Peyer's patch (tissue), 4 donors: ENCODE measurements around the gene HLX. TPM values are rescaled to one million over a fixed set of nuclear protein-coding genes. Genes with fewer than 3 reads are reported as not detected.
A peak's percentile ranks its signal among the peaks of the same experiment; 100 is the strongest.

Source experiments
- DNase-seq, 3 donors: peaks; one replicate each; pipeline ENCODE4 v3.0.0-alpha.2; 2017 to 2019
- H3K27ac ChIP-seq, 4 donors: fragments of 200-600 bp; sonication (generic); one replicate each; pipeline ENCODE4 v1.5.1; 2016 to 2019
- H3K27me3 ChIP-seq, 2 donors: fragments of 200-600 bp; sonication (generic); one replicate each; pipeline ENCODE4 v1.5.1; 2019
- H3K36me3 ChIP-seq, 3 donors: fragments of 200-600 bp; sonication (generic); one replicate each; pipeline ENCODE4 v1.5.1; 2016 to 2019
- H3K4me1 ChIP-seq, 4 donors: fragments of 200-600 bp; sonication (generic); one replicate each; pipeline ENCODE4 v1.5.1; 2016 to 2019
- H3K4me3 ChIP-seq, 4 donors: fragments of 200-600 bp; sonication (generic); 1 replicate in 3 of 4; 2 replicates in 1 of 4; pipeline ENCODE4 v1.5.1; 2016 to 2019; ENCODE audit warnings: mild to moderate bottlenecking in 1 of 4
- H3K9me3 ChIP-seq, 4 donors: fragments of 200-600 bp; sonication (generic); one replicate each; pipeline ENCODE4 v1.5.1; 2016 to 2019; ENCODE audit warnings: mild to moderate bottlenecking in 1 of 4
- CTCF ChIP-seq, 6 experiments: fragments of 450-650 bp in 4 of 6; fragments of 200-600 bp in 2 of 6; sonication (generic) in 1 of 6; IDR thresholded peaks; one replicate each; pipeline ENCODE4 v1.5.1; 2017 to 2019; ENCODE audit warnings: antibody characterized with exemption in 6 of 6, mild to moderate bottlenecking in 3 of 6, moderate library complexity in 1 of 6
- POLR2A ChIP-seq, 2 donors: fragments of 450-650 bp; IDR thresholded peaks; one replicate each; pipeline ENCODE4 v1.5.1; 2017; ENCODE audit warnings: antibody characterized with exemption in 2 of 2, mild to moderate bottlenecking in 2 of 2, moderate library complexity in 2 of 2
- total RNA-seq, 4 donors: library from RNA; depleted of rRNA; stranded (reverse); fragments of >200 nt; gene quantifications; one replicate each; pipeline ENCODE4 v1.1.0, GENCODE V29; 2016

Gene HLX, protein sequence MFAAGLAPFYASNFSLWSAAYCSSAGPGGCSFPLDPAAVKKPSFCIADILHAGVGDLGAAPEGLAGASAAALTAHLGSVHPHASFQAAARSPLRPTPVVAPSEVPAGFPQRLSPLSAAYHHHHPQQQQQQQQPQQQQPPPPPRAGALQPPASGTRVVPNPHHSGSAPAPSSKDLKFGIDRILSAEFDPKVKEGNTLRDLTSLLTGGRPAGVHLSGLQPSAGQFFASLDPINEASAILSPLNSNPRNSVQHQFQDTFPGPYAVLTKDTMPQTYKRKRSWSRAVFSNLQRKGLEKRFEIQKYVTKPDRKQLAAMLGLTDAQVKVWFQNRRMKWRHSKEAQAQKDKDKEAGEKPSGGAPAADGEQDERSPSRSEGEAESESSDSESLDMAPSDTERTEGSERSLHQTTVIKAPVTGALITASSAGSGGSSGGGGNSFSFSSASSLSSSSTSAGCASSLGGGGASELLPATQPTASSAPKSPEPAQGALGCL
- total RNA-seq, result 10 to 100 TPM in 1 of 4 donors, 1 to 10 TPM in 3; 4.0 to 18.2 (median 8.4) TPM

DNA sequence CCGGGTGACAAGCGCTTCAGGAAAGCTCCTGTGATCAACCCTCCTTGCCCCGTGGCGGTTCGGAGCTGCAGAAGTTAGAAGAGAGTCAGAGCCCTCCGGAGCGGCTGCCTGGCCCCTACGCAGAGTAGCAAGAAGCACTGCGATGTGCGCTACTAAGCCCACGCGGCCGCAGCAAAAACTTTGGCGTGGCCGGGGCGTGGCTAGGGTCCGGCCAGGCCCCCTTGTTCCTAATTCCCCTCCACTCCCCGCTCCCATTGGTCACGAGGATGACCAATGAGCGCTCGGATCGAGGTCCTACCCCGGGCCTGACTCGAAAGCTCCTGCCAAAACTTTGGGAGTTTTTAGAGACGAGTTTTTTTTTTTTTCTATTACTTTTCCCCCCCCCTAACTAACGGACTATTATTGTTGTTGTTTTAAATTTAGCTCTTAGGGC, at the start of gene HLX:
Gene HLX (plus strand): TSS at position 368 of the 433 bp plus-strand sequence. CDS start 415 bp downstream, outside the sequence.
- H3K36me3 ChIP-seq, result no peaks in the 10 kb centered on the region
- no peaks in the 10 kb centered on the region for H3K9me3 ChIP-seq
- H3K4me1 ChIP-seq, result peaks cover 0 to 13% (median 4%) of the 10 kb centered on the region in 4 donors
- no peaks in the 10 kb centered on the region for H3K27me3 ChIP-seq
- TF ChIP-seq POLR2A (IDR thresholded peaks at IDR 0.05), result peak in 1 of 2 donors; percentile 60
- no peak for TF ChIP-seq CTCF (IDR thresholded peaks at IDR 0.05)
- peak within 1 kb of the TSS; percentile 77 to 96 (median 89) for H3K27ac ChIP-seq
- H3K4me3 ChIP-seq, result peak within 1 kb of the TSS; percentile 59 to 76 (median 69)
- peak; percentile 77 to 94 (median 89) for DNase-seq

DNA sequence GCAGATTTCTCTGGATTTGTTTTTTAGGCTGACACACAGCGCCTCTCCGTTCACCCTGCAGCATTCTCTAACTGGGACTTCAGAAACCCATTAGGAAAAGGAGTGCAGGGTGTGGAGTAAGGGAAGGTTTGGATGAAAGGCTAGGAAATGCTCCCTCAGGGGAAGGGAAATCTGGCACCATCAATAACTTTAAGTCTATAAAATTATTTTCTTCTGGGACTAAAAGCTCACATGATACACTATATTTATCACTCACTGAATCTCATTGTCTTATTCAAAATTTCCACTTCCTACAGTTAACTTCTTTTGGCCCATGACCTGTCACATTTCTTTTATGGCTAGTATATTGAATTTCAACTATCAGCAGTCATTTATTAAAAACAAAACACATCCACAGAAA, 45.8 kb upstream of the HLX start:
- H3K4me3 ChIP-seq, result no peak overlapping the region
- no peak overlapping the region for H3K27ac ChIP-seq
- no peaks in the 10 kb centered on the region for H3K4me1 ChIP-seq
- no peak for TF ChIP-seq POLR2A (IDR thresholded peaks at IDR 0.05)
- TF ChIP-seq CTCF (IDR thresholded peaks at IDR 0.05), result no peak
- DNase-seq, result no peak
- no peaks in the 10 kb centered on the region for H3K9me3 ChIP-seq
- H3K36me3 ChIP-seq, result no peaks in the 10 kb centered on the region
- H3K27me3 ChIP-seq, result no peaks in the 10 kb centered on the region

GRCh38 chr1:220834155-220834870, 44.9 kb upstream of the HLX start:
- H3K36me3 ChIP-seq, result no peaks in the 10 kb centered on the region
- no peaks in the 10 kb centered on the region for H3K9me3 ChIP-seq
- H3K4me3 ChIP-seq, result no peak overlapping the region
- no peaks in the 10 kb centered on the region for H3K27me3 ChIP-seq
- no peak overlapping the region for H3K27ac ChIP-seq
- no peaks in the 10 kb centered on the region for H3K4me1 ChIP-seq
- no peak for TF ChIP-seq POLR2A (IDR thresholded peaks at IDR 0.05)
- TF ChIP-seq CTCF (IDR thresholded peaks at IDR 0.05), result no peak
- no peak for DNase-seq

DNA sequence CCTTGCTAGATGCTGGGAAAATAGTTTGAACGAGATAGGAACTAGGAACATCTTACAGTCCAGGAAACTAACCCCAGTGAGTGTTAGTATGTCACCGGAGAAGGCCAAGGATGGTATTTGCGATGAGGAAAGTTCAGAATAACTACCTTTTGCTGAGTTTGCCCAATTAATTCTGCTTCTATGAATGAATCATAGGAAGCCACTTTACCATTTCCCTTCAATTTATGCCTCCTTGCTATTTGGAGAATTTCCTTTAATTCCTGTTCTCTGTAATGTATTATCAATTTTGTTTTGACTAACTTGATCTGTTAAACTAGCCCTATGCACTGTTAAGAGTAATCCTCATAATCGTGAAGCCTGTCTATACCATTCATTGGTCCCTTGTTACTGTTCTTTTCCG, 40.7 kb upstream of the HLX start:
- Histone ChIP-seq H3K27ac (no peak overlapping the region), H3K4me3 (no peak overlapping the region), H3K27me3 (no peaks in the 10 kb centered on the region), H3K4me1 (no peaks in the 10 kb centered on the region), H3K36me3 (no peaks in the 10 kb centered on the region), H3K9me3 (no peaks in the 10 kb centered on the region)
- TF ChIP-seq CTCF (IDR thresholded peaks at IDR 0.05) (no peak), POLR2A (IDR thresholded peaks at IDR 0.05) (no peak)
- no peak for DNase-seq

- Histone ChIP-seq H3K27me3 (no peaks in the 10 kb centered on the region), H3K27ac (no peak overlapping the region), H3K9me3 (no peaks in the 10 kb centered on the region), H3K4me3 (no peak overlapping the region), H3K4me1 (no peaks in the 10 kb centered on the region), H3K36me3 (no peaks in the 10 kb centered on the region)
- TF ChIP-seq POLR2A (IDR thresholded peaks at IDR 0.05), result no peak
- TF ChIP-seq CTCF (IDR thresholded peaks at IDR 0.05), result no peak
- no peak for DNase-seq
These were observed 39.8 kb upstream of the HLX start for GRCh38 chr1:220839474-220839873.
